ENCODE results near the gene HSPA12A.

Gene HSPA12A

GRCh38 chr10:116742367-116743265, at the start of gene HSPA12A:
Gene HSPA12A, minus strand, starts transcription at chr10:116742566. Its CDS starts 97 bp downstream, at chr10:116742469.
- DNase-seq (ENCODE audit: low spot score) = peak; percentile 88

- DNase-seq (ENCODE audit: low spot score) = no peak
Observed at GRCh38 chr10:116791241-116791640, 48.9 kb upstream of the HSPA12A start.

- DNase-seq (ENCODE audit: low spot score) = peak; percentile 71
Observed at GRCh38 chr10:116787893-116788665, 45.7 kb upstream of the HSPA12A start.

GRCh38 chr10:116787053-116787659, 44.8 kb upstream of the HSPA12A start:
- DNase-seq (ENCODE audit: low spot score) = peak; percentile 54

GRCh38 chr10:116785867-116786266, 43.5 kb upstream of the HSPA12A start:
- no peak for DNase-seq (ENCODE audit: low spot score)

GRCh38 chr10:116785282-116785681, 42.9 kb upstream of the HSPA12A start:
- DNase-seq (ENCODE audit: low spot score) = no peak

- DNase-seq (ENCODE audit: low spot score) = no peak
Observed at GRCh38 chr10:116784651-116785050, 42.3 kb upstream of the HSPA12A start.

GRCh38 chr10:116784035-116784434, 41.7 kb upstream of the HSPA12A start:
- no peak for DNase-seq (ENCODE audit: low spot score)

GRCh38 chr10:116783011-116783655, 40.8 kb upstream of the HSPA12A start:
- peak; percentile 38 for DNase-seq (ENCODE audit: low spot score)

- no peak for DNase-seq (ENCODE audit: low spot score)
Observed at GRCh38 chr10:116781370-116781884, 39.1 kb upstream of the HSPA12A start.

GRCh38 chr10:116780691-116781205, 38.4 kb upstream of the HSPA12A start:
- DNase-seq (ENCODE audit: low spot score) = no peak

- DNase-seq (ENCODE audit: low spot score) = no peak
Observed at GRCh38 chr10:116779076-116779687, 36.8 kb upstream of the HSPA12A start.

- DNase-seq (ENCODE audit: low spot score) = no peak
Observed at GRCh38 chr10:116777006-116777405, 34.6 kb upstream of the HSPA12A start.

GRCh38 chr10:116775488-116776400, 33.4 kb upstream of the HSPA12A start:
- no peak for DNase-seq (ENCODE audit: low spot score)

- DNase-seq (ENCODE audit: low spot score) = peak; percentile 90
Observed at GRCh38 chr10:116774728-116775151, 32.4 kb upstream of the HSPA12A start.

- no peak for DNase-seq (ENCODE audit: low spot score)
Observed at GRCh38 chr10:116772909-116773705, 30.7 kb upstream of the HSPA12A start.

GRCh38 chr10:116771959-116772585, 29.7 kb upstream of the HSPA12A start:
- no peak for DNase-seq (ENCODE audit: low spot score)

- DNase-seq (ENCODE audit: low spot score) = peak; percentile 53
Observed at GRCh38 chr10:116771101-116771958, 29.0 kb upstream of the HSPA12A start.

Data from SW480 (cell line).